GM12874 (cell line): Measurements from ENCODE around the gene NPHS1.

Experiments
- TF ChIP-seq, protein P1 (sequence below): IDR thresholded peaks from 2 replicates; pipeline ENCODE4 v1.5.1; 2011; ENCODE audit warnings: low read depth, mild to moderate bottlenecking, control low read depth, low read length, moderate library complexity; ENCODE audit not compliant: insufficient read depth

NPHS1 gene

DNA sequence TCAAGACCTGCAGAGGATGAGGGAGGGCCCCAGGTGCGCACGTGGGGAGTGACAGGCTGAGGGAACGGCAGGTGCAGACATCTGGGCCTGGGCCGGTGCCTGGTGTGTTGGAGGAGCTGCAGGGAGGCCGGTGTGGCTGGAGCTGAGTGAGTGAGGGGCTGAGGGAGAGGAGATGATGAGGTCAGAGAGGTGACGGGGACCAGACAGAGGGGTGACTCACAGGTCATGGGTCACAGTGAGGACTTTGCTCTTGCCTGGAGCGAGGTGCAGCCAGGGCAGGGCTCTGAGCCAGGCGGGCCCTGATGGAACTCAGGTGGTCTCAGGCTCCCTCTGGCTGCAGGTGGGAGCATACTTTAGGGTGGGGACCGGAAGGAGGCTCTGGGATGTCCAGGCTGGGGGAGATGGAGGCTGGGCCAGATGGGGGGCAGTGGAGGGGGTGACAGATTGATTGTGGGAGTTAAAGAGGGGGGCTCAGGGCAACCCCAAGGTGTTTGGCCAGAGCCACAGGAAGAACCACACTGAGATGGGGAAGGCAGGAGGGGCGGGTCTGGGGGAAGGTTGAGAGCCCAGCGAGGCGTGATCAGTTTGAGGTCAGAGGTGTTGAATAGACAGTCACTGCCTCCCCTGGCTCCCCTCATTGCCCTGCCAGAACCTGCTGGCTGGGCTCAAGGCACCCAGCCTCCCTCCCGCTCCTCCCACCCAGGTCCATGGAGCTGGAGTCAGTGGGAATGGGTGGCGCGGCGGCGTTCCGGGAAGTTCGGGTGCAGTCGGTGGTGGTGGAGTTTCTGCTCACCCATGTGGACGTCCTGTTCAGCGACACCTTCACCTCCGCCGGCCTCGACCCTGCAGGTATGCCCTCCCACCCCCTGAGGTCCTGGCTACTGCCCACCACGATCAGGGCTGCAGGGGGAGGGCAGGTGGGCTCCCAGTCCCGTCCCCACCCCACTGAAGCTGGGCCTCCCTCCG is 68.6 kb downstream of the NPHS1 start:
- TF ChIP-seq, protein P1, sequence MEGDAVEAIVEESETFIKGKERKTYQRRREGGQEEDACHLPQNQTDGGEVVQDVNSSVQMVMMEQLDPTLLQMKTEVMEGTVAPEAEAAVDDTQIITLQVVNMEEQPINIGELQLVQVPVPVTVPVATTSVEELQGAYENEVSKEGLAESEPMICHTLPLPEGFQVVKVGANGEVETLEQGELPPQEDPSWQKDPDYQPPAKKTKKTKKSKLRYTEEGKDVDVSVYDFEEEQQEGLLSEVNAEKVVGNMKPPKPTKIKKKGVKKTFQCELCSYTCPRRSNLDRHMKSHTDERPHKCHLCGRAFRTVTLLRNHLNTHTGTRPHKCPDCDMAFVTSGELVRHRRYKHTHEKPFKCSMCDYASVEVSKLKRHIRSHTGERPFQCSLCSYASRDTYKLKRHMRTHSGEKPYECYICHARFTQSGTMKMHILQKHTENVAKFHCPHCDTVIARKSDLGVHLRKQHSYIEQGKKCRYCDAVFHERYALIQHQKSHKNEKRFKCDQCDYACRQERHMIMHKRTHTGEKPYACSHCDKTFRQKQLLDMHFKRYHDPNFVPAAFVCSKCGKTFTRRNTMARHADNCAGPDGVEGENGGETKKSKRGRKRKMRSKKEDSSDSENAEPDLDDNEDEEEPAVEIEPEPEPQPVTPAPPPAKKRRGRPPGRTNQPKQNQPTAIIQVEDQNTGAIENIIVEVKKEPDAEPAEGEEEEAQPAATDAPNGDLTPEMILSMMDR = no peak

DNA sequence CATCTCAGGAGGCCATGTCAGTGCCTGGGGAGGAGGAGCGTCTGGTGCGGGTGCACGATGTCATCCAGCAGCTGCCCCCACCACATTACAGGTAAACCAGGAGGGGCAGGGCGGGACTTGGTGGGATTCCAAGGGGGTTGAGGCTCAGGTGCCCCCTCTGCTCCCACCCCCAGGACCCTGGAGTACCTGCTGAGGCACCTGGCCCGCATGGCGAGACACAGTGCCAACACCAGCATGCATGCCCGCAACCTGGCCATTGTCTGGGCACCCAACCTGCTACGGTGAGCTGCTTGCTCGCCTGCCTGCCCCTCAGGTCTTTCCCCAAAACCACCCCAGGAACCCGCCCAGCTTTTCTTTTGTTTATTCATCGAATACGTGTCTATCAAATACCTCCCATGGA is 69.7 kb downstream of the NPHS1 start:
- TF ChIP-seq, protein P1 = no peak

DNA sequence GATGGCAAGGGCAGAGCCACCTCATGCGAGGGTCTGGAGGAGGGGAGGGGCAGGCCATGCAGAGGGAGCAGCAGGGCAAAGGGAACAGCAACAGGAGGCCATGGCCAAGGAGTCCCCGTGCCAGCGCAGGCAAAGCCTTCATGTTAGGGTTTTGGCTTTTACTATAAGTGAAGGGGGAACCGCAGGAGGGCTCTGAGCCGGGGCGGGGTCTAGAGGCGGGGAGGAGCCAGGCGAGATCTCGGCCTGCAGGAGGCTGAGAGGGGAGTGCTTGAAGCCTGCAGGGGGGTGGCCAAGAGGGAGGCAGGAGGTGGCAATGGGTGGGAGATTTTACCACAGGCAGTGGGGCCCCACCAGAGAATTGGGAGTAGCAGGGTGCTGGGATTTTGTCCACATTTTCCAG is 70.7 kb downstream of the NPHS1 start:
- TF ChIP-seq, protein P1 = no peak

DNA sequence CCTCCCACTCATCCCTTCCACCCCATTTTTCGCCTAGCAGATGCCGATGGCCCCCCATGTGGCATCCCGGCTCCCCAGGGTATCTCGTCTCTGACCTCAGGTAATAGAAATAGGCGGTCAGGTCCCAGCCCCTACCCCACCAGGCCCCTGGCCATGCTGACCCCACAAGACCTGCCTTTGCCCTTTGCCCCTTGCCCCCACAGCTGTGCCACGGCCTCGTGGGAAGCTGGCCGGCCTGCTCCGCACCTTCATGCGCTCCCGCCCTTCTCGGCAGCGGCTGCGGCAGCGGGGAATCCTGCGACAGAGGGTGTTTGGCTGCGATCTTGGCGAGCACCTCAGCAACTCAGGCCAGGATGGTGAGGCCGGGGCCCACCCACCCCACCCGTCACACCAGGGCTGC is 71.6 kb downstream of the NPHS1 start:
- TF ChIP-seq, protein P1 = no peak

DNA sequence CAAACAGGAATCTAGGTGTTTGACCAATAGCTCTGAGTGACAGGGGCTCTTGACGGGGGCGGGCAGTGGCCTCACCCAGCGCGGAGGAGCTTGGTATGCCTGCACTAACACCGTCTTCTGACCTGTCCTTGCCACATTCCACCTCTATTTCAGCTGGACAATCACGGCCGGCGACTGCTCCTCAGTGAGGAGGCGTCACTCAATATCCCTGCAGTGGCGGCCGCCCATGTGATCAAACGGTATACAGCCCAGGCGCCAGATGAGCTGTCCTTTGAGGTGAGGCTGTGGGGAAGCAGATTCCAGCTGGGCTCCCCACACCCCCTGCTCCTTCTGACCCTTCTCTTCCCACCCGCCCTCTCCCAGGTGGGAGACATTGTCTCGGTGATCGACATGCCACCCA is 72.2 kb downstream of the NPHS1 start:
- TF ChIP-seq, protein P1 = no peak

DNA sequence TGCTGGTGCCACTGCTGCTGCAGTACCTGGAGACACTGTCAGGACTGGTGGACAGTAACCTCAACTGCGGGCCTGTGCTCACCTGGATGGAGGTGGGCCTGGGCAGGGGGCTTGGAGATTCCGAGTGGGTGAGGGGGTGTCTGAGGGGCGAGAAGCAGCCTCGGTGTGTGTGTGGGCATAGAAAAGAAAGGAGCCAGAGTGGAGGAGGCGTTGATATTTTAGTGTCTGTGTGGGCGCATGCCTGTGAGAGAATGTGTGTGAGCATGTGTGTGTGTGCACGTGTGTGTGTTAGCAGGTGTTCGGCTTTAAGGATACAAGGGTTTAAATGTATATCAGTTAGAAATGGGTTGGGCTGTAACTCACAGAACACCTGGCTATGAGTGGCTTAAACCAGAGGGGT is 73.3 kb downstream of the NPHS1 start:
- TF ChIP-seq, protein P1 = no peak

DNA sequence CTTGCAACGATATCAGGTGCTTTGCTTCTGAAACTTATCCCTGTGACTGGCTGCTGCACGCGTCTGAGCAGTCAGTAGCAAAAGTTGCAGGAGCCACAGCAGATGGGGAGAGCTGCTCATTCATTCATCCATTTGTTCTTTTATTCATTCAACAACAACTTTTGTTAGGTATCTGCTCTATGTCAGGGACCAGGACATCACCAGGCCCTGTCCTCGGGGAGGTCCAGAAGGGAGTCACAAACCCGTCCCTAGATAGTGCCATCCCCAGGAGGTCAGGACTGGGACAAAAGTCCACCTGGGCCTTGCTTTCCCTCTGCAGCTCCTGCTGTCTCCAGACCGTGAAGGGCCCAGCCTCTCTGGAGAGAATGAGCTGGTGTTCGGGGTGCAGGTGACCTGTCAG is 74.3 kb downstream of the NPHS1 start:
- TF ChIP-seq, protein P1 = no peak
